WTC11 (cell line): Measurements from ENCODE around the gene CNR2. TPM values are rescaled to one million over a fixed set of nuclear protein-coding genes. Genes with fewer than 3 reads are reported as not detected.

Experiments
- ATAC-seq: fragments of 200-7000 bp; cut with Tn5 transposase; 2 replicates; pipeline ENCODE4 v1.10.0; 2021; ENCODE audit warnings: mild to moderate bottlenecking, moderate library complexity
- CTCF ChIA-PET: fragments of 300-600 bp; sonication (Branson Sonifier 250); formaldehyde crosslinking; loops from one replicate; lab custom pipeline; 2021; ENCODE audit warnings: antibody characterized with exemption; lab: Charles Lee
- POLR2A ChIA-PET: fragments of 350-600 bp; sonication (Branson Sonifier 250); formaldehyde crosslinking; loops from one replicate; lab custom pipeline; 2021; ENCODE audit warnings: antibody characterized with exemption; lab: Charles Lee
- DNase-seq: peaks from one replicate; pipeline ENCODE4 v3.0.0; 2021; ENCODE audit warnings: low spot score
- H3K27ac Mint-ChIP-seq: 2 replicates; pipeline ENCODE4 v1.8.0; 2021; ENCODE audit warnings: mixed read lengths
- H3K27me3 Mint-ChIP-seq: 2 replicates; pipeline ENCODE4 v1.8.0; 2021; ENCODE audit warnings: low read depth, mild to moderate bottlenecking, moderate library complexity, mixed read lengths
- H3K36me3 Mint-ChIP-seq: 2 replicates; pipeline ENCODE4 v1.8.0; 2021; ENCODE audit warnings: mixed read lengths
- H3K4me1 Mint-ChIP-seq: 2 replicates; pipeline ENCODE4 v1.8.0; 2022; ENCODE audit warnings: mixed read lengths
- H3K4me3 Mint-ChIP-seq: 2 replicates; pipeline ENCODE4 v1.8.0; 2021; ENCODE audit warnings: mild to moderate bottlenecking, moderate library complexity, mixed read lengths
- H3K9me3 Mint-ChIP-seq: 2 replicates; pipeline ENCODE4 v1.8.0; 2021; ENCODE audit warnings: mixed read lengths
- AFF4 ChIP-seq: sonication (generic); formaldehyde crosslinking; IDR thresholded peaks from 2 replicates; pipeline ENCODE4 v1.8.1; 2023; ENCODE audit warnings: mild to moderate bottlenecking, missing genetic modification reagents, borderline replicate concordance
- ATF1 ChIP-seq: sonication (generic); formaldehyde crosslinking; IDR thresholded peaks from 2 replicates; pipeline ENCODE4 v1.8.1; 2023; ENCODE audit warnings: mild to moderate bottlenecking, moderate library complexity, missing genetic modification reagents
- CDX4 ChIP-seq: fragments of 250-450 bp; sonication (Bioruptor Pico); IDR thresholded peaks from 2 replicates; pipeline ENCODE4 v1.9.0; 2021; ENCODE audit warnings: moderate library complexity, mild to moderate bottlenecking, inconsistent platforms, borderline replicate concordance
- CREB1 ChIP-seq: sonication (generic); formaldehyde crosslinking; IDR thresholded peaks from 2 replicates; pipeline ENCODE4 v1.8.0; 2023; ENCODE audit warnings: mild to moderate bottlenecking, missing genetic modification reagents
- CREM ChIP-seq: sonication (generic); formaldehyde crosslinking; IDR thresholded peaks from 2 replicates; pipeline ENCODE4 v1.8.1; 2022; ENCODE audit warnings: mild to moderate bottlenecking, missing genetic modification reagents, moderate library complexity
- GABPB1 ChIP-seq: sonication (generic); formaldehyde crosslinking; IDR thresholded peaks from 2 replicates; pipeline ENCODE4 v1.8.1; 2023; ENCODE audit warnings: mild to moderate bottlenecking, missing genetic modification reagents
- IRF1 ChIP-seq: sonication (generic); formaldehyde crosslinking; IDR thresholded peaks from 2 replicates; pipeline ENCODE4 v1.8.0; 2023; ENCODE audit warnings: missing genetic modification reagents
- IRF2 ChIP-seq: sonication (generic); formaldehyde crosslinking; IDR thresholded peaks from 2 replicates; pipeline ENCODE4 v1.8.0; 2022; ENCODE audit warnings: low read depth, missing genetic modification reagents, borderline replicate concordance
- NR1H2 ChIP-seq: sonication (generic); formaldehyde crosslinking; IDR thresholded peaks from 2 replicates; pipeline ENCODE4 v1.9.0; 2021; ENCODE audit warnings: mild to moderate bottlenecking, moderate library complexity, missing genetic modification reagents
- PRDM15 ChIP-seq: sonication (generic); formaldehyde crosslinking; IDR thresholded peaks from 2 replicates; pipeline ENCODE4 v1.8.0; 2022; ENCODE audit warnings: missing genetic modification reagents
- SMAD3 ChIP-seq: sonication (generic); formaldehyde crosslinking; IDR thresholded peaks from 2 replicates; pipeline ENCODE4 v1.8.0; 2022; ENCODE audit warnings: missing genetic modification reagents, mild to moderate bottlenecking, borderline replicate concordance
- TP53 ChIP-seq: sonication (generic); formaldehyde crosslinking; IDR thresholded peaks from 2 replicates; pipeline ENCODE4 v1.8.1; 2023; ENCODE audit warnings: mild to moderate bottlenecking, missing genetic modification reagents
- USF1 ChIP-seq: sonication (generic); formaldehyde crosslinking; IDR thresholded peaks from 2 replicates; pipeline ENCODE4 v1.8.0; 2022; ENCODE audit warnings: mild to moderate bottlenecking, missing genetic modification reagents
- ZNF121 ChIP-seq: sonication (generic); formaldehyde crosslinking; IDR thresholded peaks from 2 replicates; pipeline ENCODE4 v1.8.0; 2023; ENCODE audit warnings: missing genetic modification reagents
- ZNF232 ChIP-seq: sonication (generic); formaldehyde crosslinking; IDR thresholded peaks from 2 replicates; pipeline ENCODE4 v1.8.0; 2022; ENCODE audit warnings: mild to moderate bottlenecking, missing genetic modification reagents
- ZNF425 ChIP-seq: fragments of 250-450 bp; sonication (Bioruptor Pico); conservative IDR thresholded peaks from 2 replicates; pipeline ENCODE4 v1.9.0; 2021; ENCODE audit warnings: mild to moderate bottlenecking
- total RNA-seq: library from RNA; stranded (reverse); gene quantifications from 3 replicates; pipeline ENCODE4 v1.2.3, GENCODE V29; 2021

The CNR2 gene
- total RNA-seq, 1 experiment from 2014 or later, result not detected

- TF ChIP-seq CREM (CRISPR knock-in tag) (no peak), IRF2 (CRISPR knock-in tag) (no peak), NR1H2 (CRISPR knock-in tag) (no peak), PRDM15 (CRISPR knock-in tag) (no peak)
- TF ChIP-seq, all 79 proteins: peak for 0
These were observed 17.8 kb upstream of the CNR2 start (continued) for GRCh38 chr1:23930861-23931490.

GRCh38 chr1:23930270-23930669, 17.1 kb upstream of the CNR2 start:
- no peak for TF ChIP-seq ATF1
- TF ChIP-seq IRF1 (CRISPR knock-in tag), result no peak
- TF ChIP-seq USF1 (CRISPR knock-in tag), result no peak
- TF ChIP-seq ZNF121 (CRISPR knock-in tag), result no peak
- TF ChIP-seq GABPB1 (CRISPR knock-in tag), result no peak
- TF ChIP-seq CDX4, result no peak
- no peak for TF ChIP-seq TP53
- no peak for TF ChIP-seq CREB1 (CRISPR knock-in tag)
- no peak for TF ChIP-seq ZNF232 (CRISPR knock-in tag)
- no peak for TF ChIP-seq AFF4 (CRISPR knock-in tag)
- no peak for TF ChIP-seq NR1H2 (CRISPR knock-in tag)
- no peak for TF ChIP-seq ZNF425 (CRISPR knock-in tag)
- no peak for TF ChIP-seq SMAD3 (CRISPR knock-in tag)
- DNase-seq (no peak), ATAC-seq (no peak)
- Mint-ChIP-seq H3K36me3 (peaks cover 7% of the 10 kb centered on the region), H3K9me3 (peaks cover 4% of the 10 kb centered on the region), H3K4me3 (no peak overlapping the region), H3K4me1 (peaks cover 3% of the 10 kb centered on the region), H3K27me3 (no peaks in the 10 kb centered on the region; the same call in 1 of the 2 replicates), H3K27ac (no peak overlapping the region)
- ChIA-PET POLR2A (no interaction called here), CTCF (interaction anchor here (0.6 to 1.2 kb wide), 3 partner anchors 66 to 119 kb away, joined by 3 to 5 read pairs (median 3); no protein-coding TSS in a partner anchor)
